Adrenal gland (tissue), 12 donors: ENCODE data around the gene TSPAN18. TPM values are rescaled to one million over a fixed set of nuclear protein-coding genes. Genes with fewer than 3 reads are reported as not detected.

Experiments used
- DNase-seq, 7 donors: peaks; one replicate each; pipeline ENCODE4 v3.0.0-alpha.2; 2019 to 2020
- H3K27ac ChIP-seq, 5 donors: fragments of 200-600 bp; sonication (generic) in 4 of 5; 1 replicate in 3 of 5; 2 replicates in 2 of 5; pipeline versions ENCODE4 v1.5.1 to v1.8.0; 2016 to 2020; ENCODE audit warnings: mild to moderate bottlenecking in 1 of 5
- H3K27me3 ChIP-seq: fragments of 200-600 bp; 2 replicates; pipeline ENCODE4 v1.8.0; 2021
- H3K36me3 ChIP-seq, 2 donors: fragments of 200-600 bp; replicated peaks in 1 of 2; 1 replicate in 1 of 2; 2 replicates in 1 of 2; pipeline versions ENCODE4 v1.5.1 to v1.8.0; 2018 to 2022
- H3K4me1 ChIP-seq, 2 donors: fragments of 200-600 bp; replicated peaks in 1 of 2; 1 replicate in 1 of 2; 2 replicates in 1 of 2; pipeline versions ENCODE4 v1.5.1 to v1.8.0; 2018 to 2021
- H3K4me3 ChIP-seq, 4 donors: fragments of 200-600 bp; sonication (generic) in 3 of 4; one replicate each; pipeline ENCODE4 v1.5.1; 2016 to 2018
- H3K9me3 ChIP-seq, 3 donors: fragments of 200-600 bp; sonication (generic) in 1 of 3; replicated peaks in 1 of 3; 1 replicate in 2 of 3; 2 replicates in 1 of 3; pipeline versions ENCODE4 v1.5.1 to v1.8.0; 2016 to 2021
- POLR2A ChIP-seq, 2 donors: fragments of 450-650 bp; IDR thresholded peaks; one replicate each; pipeline ENCODE4 v1.6.1; 2017; ENCODE audit warnings: antibody characterized with exemption in 2 of 2, mild to moderate bottlenecking in 2 of 2, moderate library complexity in 1 of 2
- WGBS, 4 donors: extraction: QIAGEN DNeasy Blood & Tissue Kit in 2 of 4; methylation state at CpG; one replicate each; pipeline versions ENCODE4 v1.1.5 to v1.1.7; 2013 to 2017; 5-methylcytosine and 5-hydroxymethylcytosine counted together
- intact Hi-C, 2 donors: fragments of 100-400 bp; cut with DNase I; formaldehyde crosslinking; loops; one replicate each; pipeline versions ENCODE4 v1.14.1 to v1.15.0; 2022 to 2023
- polyA plus RNA-seq, 3 donors: library from polyadenylated mRNA; stranded (reverse); fragments of 200-250 nt in 2 of 3; fragments of 350-450 nt in 1 of 3; fragmentation: Illumina TruSeq in 1 of 3; extraction: RNeasy Lipid Tissue Mini Kit (QIAGEN cat#74804) in 1 of 3; gene quantifications; one replicate each; pipeline ENCODE4 v1.2.3, GENCODE V29; 2013 to 2014
- total RNA-seq, 9 donors: library from RNA; depleted of rRNA in 4 of 9; stranded (reverse); fragments of >200 nt in 4 of 9; fragments of 120-200 nt in 1 of 9; fragmentation: NEBNext Ultra II Directional in 1 of 9; extraction: Animal tissue kit (Norgen Biotek cat#: 25700) in 1 of 9; gene quantifications; one replicate each; pipeline versions ENCODE4 v1.1.0 to v1.2.4, GENCODE V29; 2013 to 2023
- TF ChIP-seq, protein P1 (sequence below), 6 experiments: fragments of 450-650 bp in 4 of 6; fragments of 200-600 bp in 2 of 6; sonication (generic) in 1 of 6; IDR thresholded peaks; 1 replicate in 5 of 6; 2 replicates in 1 of 6; pipeline versions ENCODE4 v1.5.1 to v1.8.0; 2016 to 2021; ENCODE audit warnings: antibody characterized with exemption in 6 of 6, mild to moderate bottlenecking in 2 of 6, moderate library complexity in 1 of 6
- donor health status: healthy with polysubstance abuse.
- donor health status: Bipolar disorder and iron deficiency.
- donor health status: DM: yes; HTN: yes; CAD: no.
- donor health status: DM: no; HTN: no; CAD: no.
- donor health status: DM: no; HTN: no; CAD: no.
- donor health status: DM: yes; HTN: yes; CAD: no.

The TSPAN18 gene
- total and polyA plus RNA-seq, 12 donors, result 24.5 to 168 (median 58.4) TPM

DNA sequence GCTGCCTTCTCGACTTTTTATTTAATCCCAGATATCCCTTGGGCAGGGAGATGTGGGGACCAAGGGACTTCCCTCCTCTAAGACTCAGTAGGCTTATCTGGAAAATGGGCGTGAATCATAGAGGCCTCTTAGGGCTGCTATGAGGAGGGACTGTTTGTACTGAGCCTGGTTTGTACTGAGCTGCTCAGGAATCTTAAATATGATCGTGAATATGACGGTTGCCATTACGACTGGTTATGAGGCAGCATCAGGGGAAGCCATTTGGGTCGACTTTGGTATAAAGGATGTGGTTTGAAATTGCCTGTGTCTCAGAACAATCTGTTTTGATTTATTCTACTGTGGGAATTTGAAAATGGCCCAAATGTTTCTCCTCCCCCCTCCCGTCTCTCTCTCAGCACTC is 20.6 kb downstream of the TSPAN18 start:
- intact Hi-C loops, result no loop called here
- no peak for TF ChIP-seq POLR2A (IDR thresholded peaks at IDR 0.05)
- TF ChIP-seq, protein P1, sequence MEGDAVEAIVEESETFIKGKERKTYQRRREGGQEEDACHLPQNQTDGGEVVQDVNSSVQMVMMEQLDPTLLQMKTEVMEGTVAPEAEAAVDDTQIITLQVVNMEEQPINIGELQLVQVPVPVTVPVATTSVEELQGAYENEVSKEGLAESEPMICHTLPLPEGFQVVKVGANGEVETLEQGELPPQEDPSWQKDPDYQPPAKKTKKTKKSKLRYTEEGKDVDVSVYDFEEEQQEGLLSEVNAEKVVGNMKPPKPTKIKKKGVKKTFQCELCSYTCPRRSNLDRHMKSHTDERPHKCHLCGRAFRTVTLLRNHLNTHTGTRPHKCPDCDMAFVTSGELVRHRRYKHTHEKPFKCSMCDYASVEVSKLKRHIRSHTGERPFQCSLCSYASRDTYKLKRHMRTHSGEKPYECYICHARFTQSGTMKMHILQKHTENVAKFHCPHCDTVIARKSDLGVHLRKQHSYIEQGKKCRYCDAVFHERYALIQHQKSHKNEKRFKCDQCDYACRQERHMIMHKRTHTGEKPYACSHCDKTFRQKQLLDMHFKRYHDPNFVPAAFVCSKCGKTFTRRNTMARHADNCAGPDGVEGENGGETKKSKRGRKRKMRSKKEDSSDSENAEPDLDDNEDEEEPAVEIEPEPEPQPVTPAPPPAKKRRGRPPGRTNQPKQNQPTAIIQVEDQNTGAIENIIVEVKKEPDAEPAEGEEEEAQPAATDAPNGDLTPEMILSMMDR (IDR thresholded peaks at IDR 0.05), result no peak
- H3K4me3 ChIP-seq, result no peak overlapping the region
- H3K27ac ChIP-seq, result peak overlapping the region in 2 of 5 donors; percentile 13 to 68
- H3K36me3 ChIP-seq, result no peaks in the 10 kb centered on the region
- WGBS, 4 donors, result 53 to 73% (median 60%) methylated on average over 6 to 7 of the region's 7 CpGs
- no peaks in the 10 kb centered on the region for H3K9me3 ChIP-seq
- no peaks in the 10 kb centered on the region for H3K27me3 ChIP-seq
- H3K4me1 ChIP-seq, result peaks cover 8 to 52% of the 10 kb centered on the region in 2 donors
- peak in 2 of 7 donors; percentile 1 to 28 for DNase-seq

DNA sequence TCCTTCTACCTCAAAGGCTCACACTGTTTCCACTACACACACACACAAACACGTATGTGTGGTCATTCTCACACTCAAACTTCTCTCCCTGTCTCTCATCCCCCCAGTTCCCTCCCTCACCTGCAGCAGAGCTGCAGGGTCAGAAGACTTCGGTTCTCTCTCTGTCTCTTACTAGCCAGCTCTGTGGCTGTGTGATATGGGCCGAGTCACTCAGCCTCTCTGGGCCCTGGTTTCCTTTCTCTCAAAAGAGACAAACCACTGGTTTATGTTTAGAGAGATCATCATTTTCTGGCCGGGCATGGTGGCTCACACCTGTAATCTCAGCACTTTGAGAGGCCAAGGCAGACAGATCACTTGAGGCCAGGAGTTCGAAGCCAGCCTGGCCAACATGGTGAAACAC is 21.1 kb downstream of the TSPAN18 start:
- DNase-seq, result peak in 2 of 7 donors; percentile 10 to 35
- intact Hi-C loops, result no loop called here
- Histone ChIP-seq H3K4me1 (peaks cover 8 to 47% of the 10 kb centered on the region in 2 donors), H3K27me3 (no peaks in the 10 kb centered on the region), H3K36me3 (no peaks in the 10 kb centered on the region), H3K4me3 (no peak overlapping the region), H3K27ac (peak overlapping the region in 1 of 5 donors; percentile 41), H3K9me3 (no peaks in the 10 kb centered on the region)
- TF ChIP-seq POLR2A (IDR thresholded peaks at IDR 0.05), result no peak
- TF ChIP-seq, protein P1 (IDR thresholded peaks at IDR 0.05), result no peak
- 87 to 92% (median 91%) methylated on average over 5 of the region's 5 CpGs for WGBS, 4 donors

GRCh38 chr11:44748606-44749005 is 21.8 kb downstream of the TSPAN18 start:
- peak in 2 of 7 donors; percentile 8 to 46 for DNase-seq
- H3K27me3 ChIP-seq, result no peaks in the 10 kb centered on the region

DNA sequence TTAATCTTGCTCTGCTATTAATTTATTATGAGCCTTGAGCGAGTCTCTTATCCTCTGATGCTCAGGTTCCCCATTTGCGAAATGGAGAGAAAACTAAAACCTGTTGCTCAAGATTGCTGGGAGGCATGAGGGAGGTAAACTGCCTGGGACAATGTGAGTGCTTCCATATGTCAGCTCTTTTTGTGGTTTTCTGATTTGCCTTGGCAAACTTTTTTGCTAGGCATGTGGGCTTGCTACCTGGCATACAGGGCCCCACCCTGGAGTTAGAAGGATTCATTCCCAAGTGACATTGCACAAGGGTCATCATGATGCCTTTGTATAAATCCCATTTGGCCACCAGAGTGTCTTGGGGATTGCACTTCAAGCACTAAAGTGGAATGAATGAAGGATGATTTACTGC is 22.4 kb downstream of the TSPAN18 start:
- intact Hi-C loops, result no loop called here
- H3K9me3 ChIP-seq, result no peaks in the 10 kb centered on the region
- H3K4me1 ChIP-seq, result peaks cover 8 to 40% of the 10 kb centered on the region in 2 donors
- H3K36me3 ChIP-seq, result no peaks in the 10 kb centered on the region
- H3K27me3 ChIP-seq, result no peaks in the 10 kb centered on the region
- 96 to 100% (median 97%) methylated on average over 2 of the region's 2 CpGs for WGBS, 4 donors
- peak in 1 of 7 donors; percentile 5 for DNase-seq
- no peak overlapping the region for H3K4me3 ChIP-seq
- peak overlapping the region in 1 of 5 donors; percentile 1 for H3K27ac ChIP-seq
- no peak for TF ChIP-seq POLR2A (IDR thresholded peaks at IDR 0.05)
- TF ChIP-seq, protein P1 (IDR thresholded peaks at IDR 0.05), result no peak

More at GRCh38 chr11:44748606-44749005, 21.8 kb downstream of the TSPAN18 start:
- Histone ChIP-seq H3K9me3 (no peaks in the 10 kb centered on the region), H3K4me1 (peaks cover 8 to 40% of the 10 kb centered on the region in 2 donors), H3K36me3 (no peaks in the 10 kb centered on the region), H3K27ac (peak overlapping the region in 2 of 5 donors; percentile 10 to 41), H3K4me3 (no peak overlapping the region)
- TF ChIP-seq, protein P1 (IDR thresholded peaks at IDR 0.05), result no peak
- TF ChIP-seq POLR2A (IDR thresholded peaks at IDR 0.05), result no peak
- intact Hi-C loops, result no loop called here
- 84 to 91% (median 89%) methylated on average over 8 of the region's 8 CpGs for whole genome bisulfite sequencing, 4 donors
